Stimulated activated CD8-positive, alpha-beta memory T cell treated with anti-CD3 and anti-CD28 coated beads, Interleukin-4, amount 100 ng/mL, for 48 hours (primary cell): ENCODE measurements around the gene PDHB.

Experiments used
- DNase-seq: peaks from one replicate; pipeline ENCODE4 v3.0.0-alpha.2; 2020

The PDHB gene

DNA sequence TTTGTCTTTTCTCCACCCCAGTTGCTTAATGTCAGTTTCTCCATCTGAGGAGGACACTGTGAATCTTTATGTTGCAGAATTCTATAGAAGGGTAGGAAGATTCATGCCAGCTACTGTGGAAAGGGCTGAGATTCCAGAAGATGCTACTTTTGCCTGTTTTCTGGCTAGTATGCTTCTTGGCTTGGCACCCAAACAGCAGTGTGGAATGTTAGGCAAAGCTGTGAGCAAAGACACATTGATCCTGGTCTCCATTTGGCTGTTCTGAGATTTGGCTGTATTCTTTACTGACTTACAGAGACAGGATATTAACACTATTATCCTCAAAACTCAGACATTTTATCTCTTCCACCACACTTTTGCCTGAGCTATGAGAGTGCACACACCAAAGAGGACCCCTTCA lies 39.3 kb downstream of the PDHB start:
- DNase-seq, result no peak

DNA sequence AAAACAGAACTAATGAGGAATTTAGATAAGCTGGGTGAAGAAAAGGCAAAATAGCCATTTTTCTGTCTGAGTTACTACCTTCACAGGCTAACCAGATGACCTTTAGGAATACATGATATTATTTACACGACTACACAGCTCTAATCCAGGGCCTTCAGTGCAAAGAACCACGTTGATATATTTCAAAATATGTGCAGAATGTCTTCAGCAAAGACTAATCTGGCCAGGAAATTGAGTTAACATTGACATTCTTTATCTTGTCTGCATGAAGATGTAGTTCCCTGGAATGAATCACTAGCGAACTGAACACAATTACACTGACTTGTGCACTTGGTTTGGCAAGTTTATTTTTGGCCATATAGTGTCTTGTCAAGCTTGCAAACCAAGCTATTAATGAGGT lies 41.5 kb downstream of the PDHB start:
- DNase-seq, result no peak

GRCh38 chr3:58391156-58391865 lies 42.3 kb downstream of the PDHB start:
- no peak for DNase-seq

GRCh38 chr3:58388550-58389091 lies 45.0 kb downstream of the PDHB start:
- no peak for DNase-seq

DNA sequence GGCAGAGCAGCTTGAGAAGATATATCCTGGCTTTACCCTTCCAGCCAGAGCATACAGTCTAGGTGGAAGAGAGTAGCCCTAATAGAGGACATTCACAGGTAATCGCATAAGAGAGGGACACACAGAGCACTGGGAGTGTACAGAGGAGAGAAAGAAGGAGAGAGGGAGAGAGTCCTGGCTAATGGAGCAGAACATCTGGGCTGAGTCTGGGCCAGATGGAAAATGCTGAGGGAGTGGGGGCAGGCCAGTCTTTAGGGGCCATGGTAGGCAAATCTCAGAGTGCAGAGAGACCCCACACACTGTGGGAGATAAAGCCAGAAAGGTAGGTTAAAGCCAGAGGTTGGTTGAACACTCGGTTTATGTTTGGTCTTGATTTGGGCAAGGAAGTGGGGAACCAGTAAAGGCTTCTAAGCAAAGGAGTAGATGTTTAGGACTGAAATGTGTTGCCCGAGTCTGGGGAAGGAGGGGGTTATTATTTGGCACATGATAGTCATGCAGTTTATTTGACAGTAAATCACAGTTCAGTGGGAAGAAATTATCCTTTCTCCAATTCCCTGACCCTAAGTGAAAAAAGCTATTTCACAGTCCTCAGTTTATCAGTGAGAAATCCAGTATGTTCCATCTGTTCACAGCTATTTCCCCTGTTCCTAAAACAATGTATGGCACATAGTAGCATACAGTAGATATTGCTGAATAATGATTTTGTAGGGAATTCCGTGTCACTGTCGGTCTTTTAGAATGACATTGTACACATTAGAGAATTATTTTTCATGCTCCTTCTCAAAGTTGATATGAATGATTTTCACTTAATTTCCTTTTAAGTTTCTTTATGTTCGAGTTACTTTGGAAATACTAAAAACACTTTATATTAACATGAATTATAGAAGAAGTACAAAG lies 45.7 kb downstream of the PDHB start:
- no peak for DNase-seq

DNA sequence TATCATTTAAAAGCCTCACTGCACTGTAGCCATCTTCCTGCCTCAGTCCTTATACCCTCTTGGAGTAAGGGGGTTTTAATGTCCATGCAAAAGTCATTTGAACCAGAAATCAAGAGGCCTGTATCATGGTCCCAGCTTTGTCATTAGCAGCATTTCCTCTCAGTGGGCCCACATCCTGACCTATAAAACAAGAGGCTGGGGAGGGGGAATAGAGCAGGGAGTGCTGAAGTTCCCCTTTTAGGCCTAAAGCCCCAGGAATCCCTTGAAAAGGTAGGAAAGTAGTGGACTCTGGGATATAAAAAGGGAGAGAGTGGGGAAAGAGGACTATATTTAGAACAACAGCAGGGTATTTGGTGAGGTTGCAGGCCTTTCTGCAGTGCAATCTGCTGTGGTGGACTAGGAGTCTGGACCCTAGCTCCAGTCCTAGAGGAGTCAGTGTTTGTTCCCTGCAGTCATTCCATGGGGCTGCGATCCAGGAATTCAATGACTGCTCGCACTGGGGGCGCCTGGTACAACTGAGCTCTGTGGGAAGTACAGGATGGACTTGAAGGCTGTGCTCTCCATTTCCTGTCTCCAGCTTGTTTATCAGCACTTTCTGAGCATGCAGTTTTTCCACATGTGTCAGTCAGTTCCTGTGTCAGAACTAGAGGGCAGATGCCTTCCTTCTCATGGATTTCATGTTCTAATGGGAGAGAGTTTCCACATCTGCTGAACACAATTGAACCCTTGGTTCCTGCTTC lies 46.8 kb downstream of the PDHB start:
- no peak for DNase-seq

GRCh38 chr3:58384381-58385090 lies 49.1 kb downstream of the PDHB start:
- DNase-seq, result no peak

- DNase-seq, result no peak
Observed at GRCh38 chr3:58383904-58384303, 49.7 kb downstream of the PDHB start.

- DNase-seq, result no peak
Observed at GRCh38 chr3:58383476-58383875, 50.2 kb downstream of the PDHB start.

GRCh38 chr3:58379351-58380073 lies 54.1 kb downstream of the PDHB start:
- no peak for DNase-seq

- DNase-seq, result no peak
Observed at GRCh38 chr3:58377750-58378149, 55.9 kb downstream of the PDHB start.
